ENCODE measurements around the gene HOMER2. TPM values are rescaled to one million over a fixed set of nuclear protein-coding genes. Genes with fewer than 3 reads are reported as not detected.

The HOMER2 gene
- total and polyA plus RNA-seq, 2 experiments from 2014 or later, result 10.8 to 23.9 TPM

DNA sequence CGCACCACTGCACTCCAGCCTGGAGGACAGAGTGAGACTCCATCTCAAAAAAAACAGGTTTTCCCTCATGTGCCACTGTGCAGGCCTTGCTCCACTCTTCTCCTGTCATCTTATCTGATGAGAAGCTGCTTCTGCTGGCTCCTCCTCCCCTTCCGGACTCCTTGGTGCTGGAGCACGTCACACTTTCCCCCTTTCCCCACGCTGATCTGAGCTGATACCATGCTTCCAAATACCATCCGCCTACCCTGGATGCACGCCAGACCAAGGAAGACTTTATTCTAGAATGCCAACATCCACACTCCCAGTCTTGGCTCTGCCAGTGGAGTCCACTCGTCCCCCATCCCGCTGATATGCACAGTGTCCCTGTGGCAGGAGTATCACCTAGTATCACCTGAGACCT, 31.3 kb downstream of the HOMER2 start:
- Histone ChIP-seq H3K4me3 (no peak overlapping the region), H3K27ac (ENCODE audit: low read depth) (no peak overlapping the region), H3K4me2 (no peak overlapping the region), H2AFZ (no peak overlapping the region), H3K9me2 (ENCODE audit: insufficient read depth) (0 out of 2 replicates have a peak, but pooled peaks cover 3% of the 10 kb centered on the region), H3K4me1 (ENCODE audit: insufficient read depth) (no peaks in the 10 kb centered on the region), H3F3A (replicated peaks; ENCODE audit: low read depth) (no peaks in the 10 kb centered on the region), H3K36me3 (ENCODE audit: insufficient read depth) (no peaks in the 10 kb centered on the region), H3K27me3 (ENCODE audit: insufficient read depth) (no peaks in the 10 kb centered on the region), H4K20me1 (replicated peaks; ENCODE audit: insufficient read depth) (no peaks in the 10 kb centered on the region), H3K79me2 (replicated peaks; ENCODE audit: insufficient read depth) (no peaks in the 10 kb centered on the region)
- ATAC-seq (no peak), DNase-seq (ENCODE audit: low spot score) (no peak)
- Mint-ChIP-seq H3K9me3 (no peaks in the 10 kb centered on the region), H3K36me3 (ENCODE audit: low read depth) (no peaks in the 10 kb centered on the region), H3K27ac (no peak overlapping the region), H3K4me3 (no peak overlapping the region), H3K4me1 (no peaks in the 10 kb centered on the region), H3K27me3 (ENCODE audit: insufficient read depth, low read depth, poor library complexity) (peaks cover 9% of the 10 kb centered on the region)
- no peak for TF ChIP-seq POLR2AphosphoS5 (IDR thresholded peaks at IDR 0.05; ENCODE audit: low read depth)
- no peak for TF ChIP-seq STAT1 (IDR thresholded peaks at IDR 0.05; ENCODE audit: unreplicated experiment)
- no peak for TF ChIP-seq ETS1 (IDR thresholded peaks at IDR 0.05)
- TF ChIP-seq ZNF114 (CRISPR knock-in tag; IDR thresholded peaks at IDR 0.05), result no peak
- TF ChIP-seq CTCF (conservative IDR thresholded peaks at IDR 0.05; ENCODE audit: low read depth in 2 of 2), result no peak
- TF ChIP-seq EZH2 (IDR thresholded peaks at IDR 0.05; ENCODE audit: low read depth, unreplicated experiment), result no peak
- TF ChIP-seq, protein P1, sequence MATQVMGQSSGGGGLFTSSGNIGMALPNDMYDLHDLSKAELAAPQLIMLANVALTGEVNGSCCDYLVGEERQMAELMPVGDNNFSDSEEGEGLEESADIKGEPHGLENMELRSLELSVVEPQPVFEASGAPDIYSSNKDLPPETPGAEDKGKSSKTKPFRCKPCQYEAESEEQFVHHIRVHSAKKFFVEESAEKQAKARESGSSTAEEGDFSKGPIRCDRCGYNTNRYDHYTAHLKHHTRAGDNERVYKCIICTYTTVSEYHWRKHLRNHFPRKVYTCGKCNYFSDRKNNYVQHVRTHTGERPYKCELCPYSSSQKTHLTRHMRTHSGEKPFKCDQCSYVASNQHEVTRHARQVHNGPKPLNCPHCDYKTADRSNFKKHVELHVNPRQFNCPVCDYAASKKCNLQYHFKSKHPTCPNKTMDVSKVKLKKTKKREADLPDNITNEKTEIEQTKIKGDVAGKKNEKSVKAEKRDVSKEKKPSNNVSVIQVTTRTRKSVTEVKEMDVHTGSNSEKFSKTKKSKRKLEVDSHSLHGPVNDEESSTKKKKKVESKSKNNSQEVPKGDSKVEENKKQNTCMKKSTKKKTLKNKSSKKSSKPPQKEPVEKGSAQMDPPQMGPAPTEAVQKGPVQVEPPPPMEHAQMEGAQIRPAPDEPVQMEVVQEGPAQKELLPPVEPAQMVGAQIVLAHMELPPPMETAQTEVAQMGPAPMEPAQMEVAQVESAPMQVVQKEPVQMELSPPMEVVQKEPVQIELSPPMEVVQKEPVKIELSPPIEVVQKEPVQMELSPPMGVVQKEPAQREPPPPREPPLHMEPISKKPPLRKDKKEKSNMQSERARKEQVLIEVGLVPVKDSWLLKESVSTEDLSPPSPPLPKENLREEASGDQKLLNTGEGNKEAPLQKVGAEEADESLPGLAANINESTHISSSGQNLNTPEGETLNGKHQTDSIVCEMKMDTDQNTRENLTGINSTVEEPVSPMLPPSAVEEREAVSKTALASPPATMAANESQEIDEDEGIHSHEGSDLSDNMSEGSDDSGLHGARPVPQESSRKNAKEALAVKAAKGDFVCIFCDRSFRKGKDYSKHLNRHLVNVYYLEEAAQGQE (IDR thresholded peaks at IDR 0.05; ENCODE audit: unreplicated experiment), result no peak
- TF ChIP-seq NANOG (IDR thresholded peaks at IDR 0.05; ENCODE audit: borderline replicate concordance), result no peak
- no peak for TF ChIP-seq EZH2phosphoT487 (IDR thresholded peaks at IDR 0.05; ENCODE audit: unreplicated experiment)
- TF ChIP-seq ZNF331 (CRISPR knock-in tag; IDR thresholded peaks at IDR 0.05; ENCODE audit: low read depth), result no peak
- TF ChIP-seq CREB1 (CRISPR knock-in tag; IDR thresholded peaks at IDR 0.05; ENCODE audit: low read depth), result no peak
- no peak for TF ChIP-seq JUNB (IDR thresholded peaks at IDR 0.05; ENCODE audit: unreplicated experiment)
- TF ChIP-seq ZNF462 (CRISPR knock-in tag; IDR thresholded peaks at IDR 0.05), result no peak

All from GM23338 (cell line).